Sciatic nerve (tissue), 2 donors: ENCODE measurements around the gene KLK13. TPM values are rescaled to one million over a fixed set of nuclear protein-coding genes. Genes with fewer than 3 reads are reported as not detected.

ENCODE experiments used
- ATAC-seq: fragments of 200-7000 bp; cut with Tn5 transposase; one replicate; pipeline ENCODE4 v1.9.1; 2020; ENCODE audit warnings: mild to moderate bottlenecking, moderate library complexity
- DNase-seq: peaks from one replicate; pipeline ENCODE4 v3.0.0-alpha.2; 2020; ENCODE audit warnings: low spot score
- intact Hi-C: fragments of 100-400 bp; cut with DNase I; formaldehyde crosslinking; loops from one replicate; pipeline ENCODE4 v1.14.2; 2022
- total RNA-seq: library from RNA; stranded (reverse); fragmentation: NEBNext Ultra II Directional; extraction: Animal tissue kit (Norgen Biotek cat#: 25700); gene quantifications from one replicate; pipeline ENCODE4 v1.2.1, GENCODE V29; 2021
- donor health status: DM: no; HTN: no; CAD: no.
- donor health status: DM: no; HTN: no; CAD: no.

The KLK13 gene
- total RNA-seq, 1 donor from 2014 or later = 0.58 TPM

DNA sequence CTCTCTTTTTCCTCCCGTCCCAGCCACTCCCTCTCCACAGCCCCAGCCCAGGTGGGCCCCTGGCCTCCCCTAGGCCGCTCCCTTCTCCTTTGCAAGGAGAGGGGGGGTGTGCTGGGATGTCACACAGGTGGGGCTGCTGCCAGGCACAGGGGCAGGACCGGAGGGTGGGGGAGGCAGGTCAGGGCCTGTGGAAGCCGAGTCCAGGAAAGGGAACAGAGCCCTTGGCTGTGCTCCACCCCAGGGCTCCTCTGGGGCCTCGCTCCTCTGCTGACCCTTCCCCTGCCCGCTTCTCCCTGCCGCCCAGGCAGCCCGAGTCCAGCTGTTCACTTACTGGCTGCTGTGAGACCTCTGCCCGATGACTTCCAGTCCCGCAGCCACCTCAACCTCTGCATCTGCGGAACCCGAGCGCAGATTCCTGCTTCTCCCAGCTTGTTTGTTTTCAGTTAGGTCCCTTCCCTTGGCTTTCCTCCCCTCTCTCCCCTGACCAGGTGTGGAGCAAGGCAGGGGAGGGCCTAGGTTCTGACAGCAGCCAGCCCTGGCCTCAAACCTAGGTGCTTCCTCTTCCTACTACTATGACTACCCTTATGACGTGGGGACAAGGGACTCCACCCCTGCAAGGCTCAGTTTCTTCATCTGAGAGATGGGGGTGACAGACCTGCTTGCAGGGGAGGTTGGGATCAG lies 37.6 kb downstream of the KLK13 start:
- DNase-seq (no peak), ATAC-seq (peak; percentile 13)
- intact Hi-C loops = no loop called here

DNA sequence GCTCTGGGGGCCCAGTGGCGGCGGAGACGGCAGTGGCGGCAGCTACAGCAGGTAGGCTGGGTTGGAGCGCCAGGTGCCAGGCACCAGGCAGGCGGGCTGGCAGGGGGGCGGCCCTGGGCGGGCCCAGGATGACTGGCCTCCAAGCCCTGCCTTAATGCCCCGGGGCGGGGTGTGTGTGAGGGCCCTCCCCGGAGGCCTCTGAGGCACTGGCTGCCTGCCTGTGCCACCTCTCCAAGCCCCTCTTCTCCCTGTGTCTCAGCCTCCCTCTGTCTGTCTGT lies 38.4 kb downstream of the KLK13 start, which contains the start of gene KLK11:
TSS of gene KLK11 (minus strand) at position 63 of the 278 bp plus-strand sequence. CDS start 985 bp downstream, outside the sequence.
- DNase-seq (no peak), ATAC-seq (no peak)
- intact Hi-C loops = no loop called here

DNA sequence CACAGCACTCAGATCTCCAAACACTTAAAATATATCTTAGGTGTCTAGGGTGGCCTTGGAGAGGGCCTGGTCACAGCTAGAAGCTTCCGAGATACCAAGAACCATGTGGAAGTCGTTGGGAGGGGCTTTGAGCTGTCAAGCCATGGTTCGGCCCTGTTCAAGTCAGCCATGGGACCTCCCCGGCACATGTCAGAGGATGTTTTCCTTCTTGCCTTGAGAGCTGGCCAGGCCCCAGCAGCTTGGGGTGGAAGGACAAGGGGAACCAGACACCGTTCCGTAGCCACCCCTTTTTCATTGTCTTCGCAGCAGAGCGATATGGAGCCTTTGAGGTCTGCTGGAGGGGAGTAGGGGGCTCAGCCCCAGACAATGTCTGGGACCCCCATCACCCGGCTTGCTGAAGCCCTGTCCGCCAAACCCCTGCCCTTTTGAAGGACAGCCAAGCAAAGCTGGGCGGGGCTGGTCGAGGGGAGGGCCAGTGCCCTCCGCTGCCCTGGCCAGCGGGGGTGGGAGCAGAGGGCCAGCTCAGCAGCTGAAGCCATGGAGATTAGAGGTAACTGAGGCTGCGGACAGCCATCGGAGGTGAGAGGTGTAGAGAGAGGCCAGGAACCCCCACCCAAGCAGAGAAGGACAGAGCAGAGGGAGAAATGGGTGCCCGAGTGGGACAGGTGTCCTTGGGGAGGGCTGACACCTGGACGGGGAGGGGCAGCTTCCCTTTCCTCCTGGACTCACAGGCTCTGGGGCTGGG lies 38.9 kb downstream of the KLK13 start:
- DNase-seq (no peak), ATAC-seq (no peak)
- intact Hi-C loops = no loop called here

DNA sequence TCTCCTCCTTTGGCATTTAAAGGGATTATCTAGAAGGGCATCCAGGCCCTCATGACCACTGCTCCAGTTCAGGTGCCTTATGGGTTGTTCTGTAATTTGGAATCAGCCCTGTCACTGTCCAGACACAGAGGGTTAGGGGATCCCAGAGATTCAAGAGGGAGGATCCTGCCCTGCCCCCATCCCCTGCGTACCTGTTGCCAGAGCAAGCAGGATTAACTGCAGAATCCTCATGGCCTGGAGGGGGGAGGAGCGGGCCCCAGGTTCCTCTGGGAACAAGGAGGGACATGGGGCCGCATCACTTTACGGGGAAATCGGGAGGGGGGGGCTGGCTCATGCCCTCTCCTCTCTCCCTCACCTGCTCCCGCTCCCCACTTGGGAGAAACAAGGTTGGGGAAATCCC lies 39.5 kb downstream of the KLK13 start:
- ATAC-seq (no peak), DNase-seq (no peak)
- intact Hi-C loops = no loop called here

DNA sequence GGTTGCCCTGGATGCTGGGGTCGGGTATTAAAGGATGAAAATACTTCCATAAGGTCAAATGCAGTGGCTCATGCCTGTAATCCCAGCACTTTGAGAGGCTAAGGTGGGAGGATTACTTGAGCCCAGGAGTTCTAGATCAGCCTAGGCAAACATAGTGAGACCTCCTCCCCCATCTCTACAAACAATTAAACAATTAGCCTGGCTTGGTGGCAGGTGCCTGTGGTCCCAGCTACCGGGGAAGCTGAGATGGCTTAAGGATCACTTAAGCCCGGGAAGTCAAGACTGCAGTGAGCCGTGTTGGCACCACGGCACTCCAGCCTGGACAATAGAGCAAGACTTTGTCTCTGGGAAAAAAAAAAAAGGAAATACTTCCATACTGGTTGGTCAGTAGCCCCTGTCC lies 40.0 kb downstream of the KLK13 start:
- ATAC-seq (no peak), DNase-seq (no peak)
- intact Hi-C loops = no loop called here

DNA sequence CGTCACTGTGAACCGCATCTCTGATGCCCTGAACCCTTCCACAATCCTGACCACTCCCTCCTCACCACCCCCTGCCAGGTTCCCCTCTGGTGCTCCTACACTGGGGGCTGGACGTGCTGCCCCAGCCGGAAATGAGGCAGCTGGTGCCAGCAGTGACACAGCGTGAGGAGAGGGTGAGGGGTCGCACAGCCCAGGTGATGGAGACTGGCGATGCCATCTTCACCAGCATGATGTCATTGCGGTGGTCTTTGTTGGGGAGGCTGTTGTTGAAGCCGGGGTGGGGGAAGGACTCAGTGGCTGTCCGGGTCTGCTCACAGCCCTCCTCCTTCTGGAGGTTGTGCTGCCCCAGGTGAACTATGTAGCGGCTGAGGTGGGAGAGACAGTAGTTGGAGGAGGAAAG lies 40.9 kb downstream of the KLK13 start:
- DNase-seq = no peak
- ATAC-seq = no peak
- intact Hi-C loops = no loop called here

DNA sequence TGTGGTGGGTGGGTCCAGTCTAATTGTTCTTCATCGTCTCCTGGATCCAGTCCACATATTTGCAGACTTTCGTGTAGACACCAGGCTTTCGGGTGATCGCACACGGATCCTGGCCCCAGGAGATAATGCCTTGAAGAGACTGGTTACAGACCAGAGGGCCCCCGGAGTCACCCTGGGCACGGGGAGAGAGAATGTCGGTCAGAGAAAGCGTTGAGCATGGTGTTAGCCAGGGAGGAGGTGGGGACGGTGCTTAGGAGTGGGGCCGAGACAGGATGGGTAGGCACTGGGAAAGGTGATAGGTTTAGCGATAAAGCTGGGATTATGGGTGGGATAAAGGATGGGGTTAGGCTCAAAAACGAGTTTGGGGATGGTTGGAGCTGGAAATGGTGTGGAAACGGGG lies 42.4 kb downstream of the KLK13 start:
- no peak for DNase-seq
- intact Hi-C loops = no loop called here
- no peak for ATAC-seq

DNA sequence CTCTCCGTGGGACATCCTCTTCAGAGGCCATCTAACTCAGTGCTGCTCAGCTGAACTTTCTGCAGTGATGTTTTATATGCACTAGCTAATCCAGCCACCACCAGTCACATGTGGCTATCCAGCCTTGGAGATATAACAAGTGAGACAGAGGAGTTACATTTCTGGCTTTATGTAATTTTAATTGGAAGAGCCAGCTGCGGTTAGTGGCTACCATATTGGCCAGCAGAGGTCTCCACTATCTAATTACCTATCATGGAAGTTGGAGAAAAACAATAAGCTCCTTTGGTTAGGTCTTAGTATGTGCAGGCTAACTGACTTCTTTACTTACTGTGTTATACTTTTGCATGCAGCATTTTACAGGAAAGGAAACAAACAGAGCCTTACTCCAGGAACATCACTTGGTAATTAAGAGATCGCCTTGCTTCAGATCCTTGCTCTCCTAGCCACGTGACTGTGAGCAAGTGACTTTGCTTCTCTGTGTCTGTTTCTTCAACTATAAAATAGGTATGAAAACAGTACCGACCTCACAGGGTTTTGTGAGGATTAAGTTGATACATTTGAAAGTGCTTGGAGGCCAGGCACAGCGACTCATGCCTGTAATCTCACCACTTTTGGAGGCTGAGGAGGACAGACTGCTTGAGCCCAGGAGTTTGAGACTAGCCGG lies 43.8 kb downstream of the KLK13 start:
- ATAC-seq = peak; percentile 15
- intact Hi-C loops = loop anchor here (2.0 kb wide), 1 partner anchor 78 kb away; no protein-coding TSS in a partner anchor
- DNase-seq = no peak

DNA sequence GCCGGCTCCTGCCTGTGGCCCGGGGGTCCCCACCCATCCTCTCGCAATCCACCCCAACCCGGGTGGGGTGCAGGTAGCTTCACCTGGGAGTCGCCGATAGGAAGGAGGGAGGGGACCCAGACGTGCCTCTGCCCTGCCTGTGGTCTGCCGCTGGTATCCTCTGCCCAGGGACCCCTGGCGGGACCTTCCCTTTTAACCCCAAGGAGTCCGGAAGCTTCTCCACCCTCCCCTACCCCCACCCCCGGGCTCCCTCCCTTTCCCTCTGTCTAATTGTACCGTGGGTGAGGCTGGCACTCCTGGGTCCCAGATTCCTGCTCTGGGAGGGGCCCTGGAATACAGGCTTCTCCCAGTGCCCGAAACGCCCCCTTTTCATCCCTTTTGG lies 45.4 kb downstream of the KLK13 start, which contains the start of gene KLK10:
TSS of gene KLK10 (minus strand) at position 166 of the 382 bp plus-strand sequence. CDS start 579 bp downstream, outside the sequence.
- no peak for ATAC-seq
- intact Hi-C loops = no loop called here

DNA sequence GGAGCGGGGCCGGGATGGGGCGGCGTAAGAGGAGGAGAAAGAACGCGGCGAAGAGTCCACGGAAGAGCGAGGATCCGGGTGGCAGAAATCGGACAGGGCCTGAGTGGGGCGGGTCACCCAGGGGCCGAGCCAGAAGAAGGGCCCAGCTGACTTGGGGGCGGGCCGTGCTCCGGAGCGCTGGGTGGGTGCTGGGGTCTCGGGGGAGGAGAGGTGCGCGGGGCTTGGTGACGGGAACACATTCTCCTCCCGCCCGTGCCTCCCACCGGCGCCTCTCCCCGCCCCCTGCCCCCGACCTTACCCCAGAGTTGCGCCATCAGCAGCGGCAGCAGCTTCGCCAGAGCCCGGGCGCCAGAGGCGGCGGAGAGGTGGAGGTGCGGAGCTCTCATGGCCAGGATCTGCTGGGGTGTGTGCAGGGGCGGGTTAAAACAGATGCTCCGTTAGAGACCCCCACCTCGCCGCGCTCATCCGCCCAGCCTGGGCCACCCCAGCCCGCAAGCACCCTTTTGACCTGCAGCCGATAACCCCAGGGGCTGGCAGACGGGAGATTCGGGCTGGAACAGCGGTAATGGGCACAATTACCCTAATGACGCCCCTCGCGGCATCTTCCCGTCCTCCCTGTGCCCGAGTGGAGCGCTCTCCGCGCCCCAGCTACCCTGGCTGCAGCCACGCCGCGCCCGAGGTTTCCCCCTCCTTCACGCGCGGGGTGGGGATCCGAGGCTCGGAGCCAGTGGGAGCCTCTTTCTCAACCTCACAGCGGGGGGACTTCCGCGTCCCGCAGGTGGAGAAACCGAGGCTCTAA lies 45.9 kb downstream of the KLK13 start:
- ATAC-seq (peak; percentile 77), DNase-seq (no peak)
- intact Hi-C loops = no loop called here

More for the DNA sequence above, 45.4 kb downstream of the KLK13 start, which contains the start of gene KLK10:
- no peak for DNase-seq

DNA sequence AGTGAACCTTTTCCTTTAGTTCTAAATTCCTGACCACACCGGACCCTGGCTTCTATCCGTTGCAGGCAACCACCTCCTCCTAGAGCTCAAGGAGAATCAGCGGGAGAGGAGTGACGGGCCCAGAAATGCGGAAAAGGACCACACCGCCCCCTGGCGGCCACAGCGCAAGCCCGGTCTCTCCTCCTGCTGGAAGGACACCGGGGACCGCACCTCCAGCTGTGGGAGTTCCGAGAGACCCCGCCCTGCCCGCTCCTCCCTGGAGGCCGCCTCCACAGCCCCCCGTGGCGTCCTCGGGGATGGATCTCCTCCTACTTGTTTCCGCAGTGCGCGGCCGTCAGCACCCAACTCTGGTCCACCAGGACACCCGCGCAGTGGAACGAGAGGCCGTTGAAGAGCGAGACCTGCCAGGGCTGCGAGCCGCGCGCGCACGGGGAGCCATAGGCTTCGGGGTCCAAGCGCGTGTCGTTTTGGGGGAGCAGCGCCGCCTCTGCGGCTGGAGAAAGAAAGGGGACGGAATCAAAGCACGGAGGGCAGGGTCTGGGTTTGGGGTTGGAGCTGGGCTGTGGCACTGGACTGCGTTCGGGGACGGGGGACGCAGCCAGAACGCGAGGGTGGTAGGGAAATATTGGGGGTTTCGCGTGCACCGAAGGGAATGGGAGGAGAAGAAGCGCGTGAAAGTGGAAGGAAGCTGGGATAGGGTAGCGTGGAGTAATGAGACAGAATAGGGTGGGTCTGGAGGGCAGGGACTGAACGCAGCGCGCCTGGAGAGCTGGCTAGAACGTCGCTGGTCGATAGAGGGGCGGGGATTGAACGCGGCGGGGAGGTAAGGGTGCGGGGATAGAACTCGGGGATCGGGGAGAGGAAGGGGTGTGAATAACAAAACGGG lies 47.9 kb downstream of the KLK13 start:
- DNase-seq (peak; percentile 80), ATAC-seq (peak; percentile 64)
- intact Hi-C loops = no loop called here

DNA sequence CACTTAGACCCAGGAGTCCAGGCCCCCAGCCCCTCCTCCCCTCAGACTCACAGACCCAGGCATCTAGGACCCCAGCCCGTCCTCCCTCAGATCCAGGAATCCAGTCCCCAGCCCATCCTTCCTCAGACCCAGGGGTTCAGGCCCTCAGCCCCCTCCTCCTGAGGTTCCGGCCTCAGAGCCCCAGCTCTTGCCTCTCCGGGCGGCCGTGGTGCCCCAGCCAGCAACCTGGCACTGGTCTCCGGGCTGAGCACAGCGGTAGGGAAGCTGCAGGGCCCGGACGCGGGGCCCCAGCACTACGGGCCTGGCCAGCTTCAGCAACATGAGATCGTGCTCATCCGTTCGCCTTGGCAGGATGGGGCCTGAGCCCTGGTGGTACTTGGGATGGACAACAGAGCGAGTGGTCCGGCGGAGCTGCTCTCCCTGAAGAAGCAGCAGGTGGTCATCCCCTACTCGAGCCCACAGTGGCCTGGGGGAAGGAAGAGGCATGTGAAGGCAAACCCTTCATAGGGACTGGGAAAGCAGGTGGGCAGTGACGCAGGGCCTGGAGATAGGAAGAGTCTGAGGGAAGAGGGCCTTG lies 49.1 kb downstream of the KLK13 start:
- intact Hi-C loops = no loop called here
- DNase-seq (no peak), ATAC-seq (no peak)

DNA sequence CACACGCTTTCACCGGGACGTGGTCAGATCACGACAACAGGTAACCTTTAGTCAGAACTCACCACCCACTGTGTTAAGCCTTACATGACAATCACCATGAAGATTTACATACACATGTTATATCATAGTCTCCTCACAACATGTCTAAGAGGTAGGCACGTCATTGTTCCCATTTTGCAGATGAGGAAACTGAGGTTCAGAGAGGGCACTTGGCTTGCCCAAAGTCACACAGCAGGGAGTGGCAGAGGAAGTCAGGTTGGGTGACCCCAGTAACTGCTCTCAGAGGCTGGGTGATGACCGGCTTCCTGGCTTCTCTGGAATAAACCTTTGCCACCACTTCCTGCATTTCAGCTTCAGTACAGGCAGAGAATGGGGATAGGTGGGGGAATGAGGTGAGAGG lies 50.6 kb downstream of the KLK13 start:
- DNase-seq (no peak), ATAC-seq (no peak)
- intact Hi-C loops = no loop called here

DNA sequence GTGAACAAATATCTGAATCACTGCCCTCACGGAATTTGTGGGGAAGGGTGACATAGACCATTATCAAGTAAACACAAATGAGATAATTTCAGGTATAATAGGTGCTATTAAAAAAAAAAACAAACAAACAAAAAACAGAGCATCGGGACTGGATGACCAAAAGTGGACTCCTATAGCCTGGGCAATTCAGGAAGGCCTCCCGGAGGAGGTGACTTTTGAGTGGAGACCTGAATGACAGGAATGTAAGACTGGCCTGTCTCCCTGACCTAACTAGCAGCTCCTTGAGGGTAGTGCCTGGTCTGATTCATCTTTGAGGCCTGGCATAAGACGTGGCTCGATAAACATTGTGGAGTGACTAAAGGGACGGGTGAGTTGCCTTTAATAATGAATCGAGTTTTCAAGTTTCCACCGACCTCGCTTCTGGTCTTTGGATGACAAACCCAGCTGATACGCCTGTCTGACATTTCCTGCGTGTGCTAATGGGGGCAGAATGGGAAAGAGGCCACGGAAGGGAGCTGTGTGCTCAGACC lies 52.2 kb downstream of the KLK13 start:
- ATAC-seq = no peak
- intact Hi-C loops = no loop called here
- no peak for DNase-seq

DNA sequence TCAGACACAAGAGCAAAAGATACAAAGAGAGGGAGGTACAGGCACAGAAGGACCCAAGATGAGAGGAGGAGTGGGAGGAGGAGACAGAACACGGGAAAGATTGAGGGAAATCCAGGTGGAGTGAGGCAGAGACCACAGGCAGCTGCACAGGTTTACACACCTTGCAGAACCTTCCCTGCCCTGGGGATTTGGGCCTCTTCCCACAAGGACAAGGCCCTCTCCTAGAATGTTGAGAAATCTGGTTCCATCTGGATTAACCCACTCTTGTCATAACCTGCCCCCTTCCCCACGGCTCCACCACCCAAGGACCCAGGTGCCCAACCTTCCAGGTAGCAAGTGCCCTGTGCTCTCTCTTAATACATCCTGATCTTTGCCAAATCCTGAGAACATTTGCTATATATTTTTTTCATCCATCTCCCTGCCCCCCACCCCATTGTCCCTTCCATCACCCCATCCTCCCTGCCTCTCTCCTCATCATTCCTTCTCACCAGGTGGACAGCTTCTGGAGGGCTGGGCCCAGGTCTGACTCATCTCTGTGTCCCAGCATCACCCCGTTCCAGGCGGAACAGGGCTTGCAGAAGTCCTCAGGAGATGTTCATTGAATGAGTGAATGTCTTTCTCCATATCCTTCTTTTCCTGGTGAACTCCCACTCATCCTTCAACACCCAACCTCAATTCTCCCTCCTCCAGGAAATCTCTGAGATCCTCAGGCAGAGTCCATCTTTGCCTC lies 54.7 kb downstream of the KLK13 start:
- intact Hi-C loops = no loop called here
- ATAC-seq (no peak), DNase-seq (no peak)

DNA sequence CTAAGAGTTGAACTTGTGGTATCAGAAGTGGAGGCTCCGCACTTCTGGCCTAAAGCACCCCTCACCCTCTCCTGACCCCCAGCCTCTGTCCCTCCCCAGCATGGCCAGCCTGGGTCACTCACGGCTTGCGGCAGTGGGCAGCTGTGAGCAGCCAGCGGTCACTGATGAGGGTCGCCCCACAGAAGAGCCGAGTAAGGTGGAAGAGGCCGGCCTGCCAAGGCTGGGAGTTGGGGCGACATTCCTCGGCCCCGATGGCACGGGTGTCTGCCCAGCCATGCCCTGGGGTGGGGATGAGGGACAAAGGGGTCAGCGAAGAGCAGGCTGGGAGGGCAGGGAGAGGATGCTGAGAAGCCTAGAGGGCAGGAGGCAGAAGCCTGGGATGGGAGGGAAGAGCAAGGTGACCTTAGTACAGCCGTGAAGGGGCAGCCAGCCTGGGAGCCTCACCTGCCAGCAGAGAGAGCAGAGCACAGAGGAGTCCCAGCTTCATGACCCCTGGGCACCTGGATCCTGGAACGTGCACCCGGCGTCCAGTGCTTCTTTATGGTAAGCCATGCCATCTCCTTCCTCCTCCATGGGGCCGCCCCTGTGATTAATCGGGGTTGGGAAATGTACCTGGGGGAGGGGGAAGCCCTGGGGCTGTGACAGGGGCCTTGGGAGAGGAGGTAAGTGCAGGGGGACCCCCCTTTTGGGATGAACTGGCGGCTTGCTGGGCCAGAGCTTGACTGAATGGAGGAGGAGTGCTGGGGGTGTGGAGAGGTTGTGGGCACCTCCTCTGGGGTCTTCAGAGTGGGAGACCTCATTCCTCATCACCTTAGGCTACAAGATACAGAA lies 55.6 kb downstream of the KLK13 start:
- no peak for DNase-seq
- no peak for ATAC-seq
- intact Hi-C loops = no loop called here
